Measurements from ENCODE around the gene NKAIN1. TPM values are rescaled to one million over a fixed set of nuclear protein-coding genes. Genes with fewer than 3 reads are reported as not detected.

The NKAIN1 gene
- total RNA-seq, 1 experiment from 2014 or later = 36.8 TPM

DNA sequence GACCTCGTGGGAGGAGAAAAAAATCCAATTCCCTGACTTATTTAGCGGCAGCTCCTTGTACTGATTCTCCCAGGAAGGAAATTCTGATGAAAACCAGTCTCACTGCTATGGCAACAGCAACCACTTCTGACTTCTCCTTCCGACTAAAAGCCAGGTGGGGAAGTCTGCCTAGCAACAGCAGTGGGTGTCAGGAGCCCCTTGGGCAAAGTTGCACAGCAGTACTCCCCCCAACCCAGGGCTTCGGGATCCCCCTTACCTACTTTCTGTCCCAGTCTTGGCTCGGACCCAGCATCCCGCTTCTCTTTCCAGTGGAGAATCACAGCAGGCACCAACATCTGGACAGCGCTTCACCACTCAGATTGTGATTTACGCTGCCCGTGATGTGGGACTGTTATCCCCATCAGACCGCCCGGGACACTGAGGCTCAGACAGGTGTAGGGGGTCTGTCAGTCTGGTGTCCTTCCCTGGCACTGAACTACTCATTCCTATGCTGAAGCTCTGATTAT, 24.6 kb downstream of the NKAIN1 start:
- peaks cover 20% of the 10 kb centered on the region for H3K4me1 Mint-ChIP-seq
- ChIA-PET POLR2A (no interaction called here), CTCF (interaction anchor here (1.0 to 6.3 kb wide), 3 partner anchors 30 to 33 kb away, joined by 4 to 59 read pairs (median 9); no protein-coding TSS in a partner anchor)
- no peak overlapping the region for H3K4me3 Mint-ChIP-seq
- no peak overlapping the region for H3K27ac Mint-ChIP-seq
- no peaks in the 10 kb centered on the region for H3K36me3 Mint-ChIP-seq
- no peak for TF ChIP-seq ZNF263 (CRISPR knock-in tag; IDR thresholded peaks at IDR 0.05; ENCODE audit: low read depth)
- TF ChIP-seq ZNF671 (CRISPR knock-in tag; IDR thresholded peaks at IDR 0.05) = no peak
- no peak for TF ChIP-seq ZNF232 (CRISPR knock-in tag; IDR thresholded peaks at IDR 0.05)
- no peak for TF ChIP-seq ZNF281 (CRISPR knock-in tag; IDR thresholded peaks at IDR 0.05)
- no peak for TF ChIP-seq IRF2 (CRISPR knock-in tag; IDR thresholded peaks at IDR 0.05; ENCODE audit: borderline replicate concordance, low read depth)
- TF ChIP-seq FOXP4 (CRISPR knock-in tag; IDR thresholded peaks at IDR 0.05) = no peak
- TF ChIP-seq ELF4 (CRISPR knock-in tag; IDR thresholded peaks at IDR 0.05; ENCODE audit: low read depth) = no peak
- no peak for TF ChIP-seq TEAD4 (CRISPR knock-in tag; IDR thresholded peaks at IDR 0.05)
- no peak for TF ChIP-seq ZSCAN18 (CRISPR knock-in tag; IDR thresholded peaks at IDR 0.05)
- TF ChIP-seq GRHL2 (CRISPR knock-in tag; IDR thresholded peaks at IDR 0.05; ENCODE audit: insufficient replicate concordance, severe bottlenecking) = no peak
- no peak for TF ChIP-seq NR3C1 (CRISPR knock-in tag; conservative IDR thresholded peaks at IDR 0.05; ENCODE audit: low read depth)
- no peak for TF ChIP-seq ATF1 (CRISPR knock-in tag; IDR thresholded peaks at IDR 0.05)
- TF ChIP-seq, protein P1, sequence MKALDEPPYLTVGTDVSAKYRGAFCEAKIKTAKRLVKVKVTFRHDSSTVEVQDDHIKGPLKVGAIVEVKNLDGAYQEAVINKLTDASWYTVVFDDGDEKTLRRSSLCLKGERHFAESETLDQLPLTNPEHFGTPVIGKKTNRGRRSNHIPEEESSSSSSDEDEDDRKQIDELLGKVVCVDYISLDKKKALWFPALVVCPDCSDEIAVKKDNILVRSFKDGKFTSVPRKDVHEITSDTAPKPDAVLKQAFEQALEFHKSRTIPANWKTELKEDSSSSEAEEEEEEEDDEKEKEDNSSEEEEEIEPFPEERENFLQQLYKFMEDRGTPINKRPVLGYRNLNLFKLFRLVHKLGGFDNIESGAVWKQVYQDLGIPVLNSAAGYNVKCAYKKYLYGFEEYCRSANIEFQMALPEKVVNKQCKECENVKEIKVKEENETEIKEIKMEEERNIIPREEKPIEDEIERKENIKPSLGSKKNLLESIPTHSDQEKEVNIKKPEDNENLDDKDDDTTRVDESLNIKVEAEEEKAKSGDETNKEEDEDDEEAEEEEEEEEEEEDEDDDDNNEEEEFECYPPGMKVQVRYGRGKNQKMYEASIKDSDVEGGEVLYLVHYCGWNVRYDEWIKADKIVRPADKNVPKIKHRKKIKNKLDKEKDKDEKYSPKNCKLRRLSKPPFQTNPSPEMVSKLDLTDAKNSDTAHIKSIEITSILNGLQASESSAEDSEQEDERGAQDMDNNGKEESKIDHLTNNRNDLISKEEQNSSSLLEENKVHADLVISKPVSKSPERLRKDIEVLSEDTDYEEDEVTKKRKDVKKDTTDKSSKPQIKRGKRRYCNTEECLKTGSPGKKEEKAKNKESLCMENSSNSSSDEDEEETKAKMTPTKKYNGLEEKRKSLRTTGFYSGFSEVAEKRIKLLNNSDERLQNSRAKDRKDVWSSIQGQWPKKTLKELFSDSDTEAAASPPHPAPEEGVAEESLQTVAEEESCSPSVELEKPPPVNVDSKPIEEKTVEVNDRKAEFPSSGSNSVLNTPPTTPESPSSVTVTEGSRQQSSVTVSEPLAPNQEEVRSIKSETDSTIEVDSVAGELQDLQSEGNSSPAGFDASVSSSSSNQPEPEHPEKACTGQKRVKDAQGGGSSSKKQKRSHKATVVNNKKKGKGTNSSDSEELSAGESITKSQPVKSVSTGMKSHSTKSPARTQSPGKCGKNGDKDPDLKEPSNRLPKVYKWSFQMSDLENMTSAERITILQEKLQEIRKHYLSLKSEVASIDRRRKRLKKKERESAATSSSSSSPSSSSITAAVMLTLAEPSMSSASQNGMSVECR (CRISPR knock-in tag; IDR thresholded peaks at IDR 0.05; ENCODE audit: borderline replicate concordance) = no peak
- no peak for TF ChIP-seq ZBTB43 (CRISPR knock-in tag; IDR thresholded peaks at IDR 0.05)
- no peaks in the 10 kb centered on the region for H3K9me3 Mint-ChIP-seq
- no peak for DNase-seq (ENCODE audit: low spot score)
- no peaks in the 10 kb centered on the region for H3K27me3 Mint-ChIP-seq (ENCODE audit: low read depth)
- ATAC-seq = no peak; the same call in 1 of the 2 replicates
